ENCODE results near the gene RSPO3. TPM values are rescaled to one million over a fixed set of nuclear protein-coding genes. Genes with fewer than 3 reads are reported as not detected.
"Not testable (repeated sequence)": the region's sequence is repeated elsewhere in the genome, so short reads cannot be mapped to it uniquely, and the experiment has no call there.

RSPO3 gene
- total RNA-seq, 1 donor from 2014 or later: not detected

- Mint-ChIP-seq H3K4me1 (no peaks in the 10 kb centered on the region), H3K27ac (ENCODE audit: unreplicated experiment) (no peak overlapping the region), H3K27me3 (ENCODE audit: low read depth) (no peaks in the 10 kb centered on the region), H3K4me3 (no peak overlapping the region), H3K9me3 (no peaks in the 10 kb centered on the region), H3K36me3 (ENCODE audit: low read depth) (no peaks in the 10 kb centered on the region)
- no peak for TF ChIP-seq CTCF (conservative IDR thresholded peaks at IDR 0.05)
- no peak for DNase-seq (ENCODE audit: low read depth, low spot score)
Observed at GRCh38 chr6:127085181-127085580, 33.3 kb upstream of the RSPO3 start.

- Mint-ChIP-seq H3K36me3 (ENCODE audit: low read depth) (no peaks in the 10 kb centered on the region), H3K9me3 (no peaks in the 10 kb centered on the region), H3K27me3 (ENCODE audit: low read depth) (peaks cover 8% of the 10 kb centered on the region), H3K4me3 (no peak overlapping the region), H3K27ac (ENCODE audit: unreplicated experiment) (no peak overlapping the region), H3K4me1 (no peaks in the 10 kb centered on the region)
- no peak for DNase-seq (ENCODE audit: low read depth, low spot score)
- TF ChIP-seq CTCF (conservative IDR thresholded peaks at IDR 0.05): no peak
Observed at GRCh38 chr6:127090051-127090450, 28.4 kb upstream of the RSPO3 start.

GRCh38 chr6:127092466-127092865 lies 26.0 kb upstream of the RSPO3 start:
- H3K9me3 Mint-ChIP-seq: no peaks in the 10 kb centered on the region
- H3K36me3 Mint-ChIP-seq (ENCODE audit: low read depth): no peaks in the 10 kb centered on the region
- no peak for DNase-seq (ENCODE audit: low read depth, low spot score)
- peaks cover 15% of the 10 kb centered on the region for H3K27me3 Mint-ChIP-seq (ENCODE audit: low read depth)
- H3K4me1 Mint-ChIP-seq: no peaks in the 10 kb centered on the region
- no peak overlapping the region for H3K27ac Mint-ChIP-seq (ENCODE audit: unreplicated experiment)
- H3K4me3 Mint-ChIP-seq: no peak overlapping the region
- TF ChIP-seq CTCF (conservative IDR thresholded peaks at IDR 0.05): no peak

- Mint-ChIP-seq H3K36me3 (ENCODE audit: low read depth) (no peaks in the 10 kb centered on the region), H3K27ac (ENCODE audit: unreplicated experiment) (no peak overlapping the region), H3K4me3 (no peak overlapping the region), H3K4me1 (no peaks in the 10 kb centered on the region), H3K27me3 (ENCODE audit: low read depth) (peaks cover 29% of the 10 kb centered on the region), H3K9me3 (no peaks in the 10 kb centered on the region)
- no peak for TF ChIP-seq CTCF (conservative IDR thresholded peaks at IDR 0.05)
- DNase-seq (ENCODE audit: low read depth, low spot score): no peak
Observed at GRCh38 chr6:127094791-127095190, 23.7 kb upstream of the RSPO3 start.

- no peaks in the 10 kb centered on the region for H3K36me3 Mint-ChIP-seq (ENCODE audit: low read depth)
- H3K27me3 Mint-ChIP-seq (ENCODE audit: low read depth): peaks cover 33% of the 10 kb centered on the region
- H3K4me3 Mint-ChIP-seq: no peak overlapping the region
- TF ChIP-seq CTCF (conservative IDR thresholded peaks at IDR 0.05): no peak
- H3K9me3 Mint-ChIP-seq: no peaks in the 10 kb centered on the region
- H3K27ac Mint-ChIP-seq (ENCODE audit: unreplicated experiment): no peak overlapping the region
- no peak for DNase-seq (ENCODE audit: low read depth, low spot score)
- H3K4me1 Mint-ChIP-seq: no peaks in the 10 kb centered on the region
Observed at GRCh38 chr6:127096167-127096566, 22.3 kb upstream of the RSPO3 start.

GRCh38 chr6:127097442-127097841 lies 21.0 kb upstream of the RSPO3 start:
- H3K9me3 Mint-ChIP-seq; H3K36me3 Mint-ChIP-seq (ENCODE audit: low read depth); H3K4me1 Mint-ChIP-seq; H3K4me3 Mint-ChIP-seq; DNase-seq (ENCODE audit: low read depth, low spot score); H3K27ac Mint-ChIP-seq (ENCODE audit: unreplicated experiment): not testable (repeated sequence)
- H3K27me3 Mint-ChIP-seq (ENCODE audit: low read depth): peaks cover 37% of the 10 kb centered on the region
